Naive thymus-derived CD4-positive, alpha-beta T cell (primary cell): Measurements from ENCODE around the gene PHEX. TPM values are rescaled to one million over a fixed set of nuclear protein-coding genes. Genes with fewer than 3 reads are reported as not detected.
"Not testable (repeated sequence)": the region's sequence is repeated elsewhere in the genome, so short reads cannot be mapped to it uniquely, and the experiment has no call there.

Source experiments
- ATAC-seq: fragments of 150-1000 bp; cut with Tn5 transposase; 2 replicates; pipeline ENCODE4 v1.10.0; 2021; ENCODE audit warnings: mild to moderate bottlenecking, moderate library complexity
- CTCF ChIA-PET: fragments of 350-600 bp; sonication (Branson Sonifier 250); formaldehyde crosslinking; loops from one replicate; lab custom pipeline; 2021; ENCODE audit warnings: antibody characterized with exemption; lab: Charles Lee
- POLR2A ChIA-PET: fragments of 350-600 bp; sonication (Branson Sonifier 250); formaldehyde crosslinking; loops from one replicate; lab custom pipeline; 2021; ENCODE audit warnings: antibody characterized with exemption, inconsistent platforms; lab: Charles Lee
- DNase-seq, 9 donors: peaks; one replicate each; pipeline versions ENCODE4 v3.0.0 to v3.0.0-alpha.2; 2020 to 2022; ENCODE audit warnings: mixed read lengths in 1 of 9
- H3K27ac ChIP-seq: one replicate; pipeline ENCODE4 v1.7.0; 2013; ENCODE audit warnings: mild to moderate bottlenecking, low read depth, low read length, moderate library complexity
- H3K27me3 ChIP-seq, 2 donors: one replicate each; pipeline ENCODE4 v1.7.0; 2013; ENCODE audit warnings: low read length in 2 of 2, mild to moderate bottlenecking in 2 of 2, moderate library complexity in 2 of 2; ENCODE audit not compliant: control insufficient read depth in 2 of 2, insufficient read depth in 2 of 2
- H3K36me3 ChIP-seq, 3 experiments: 1 replicate in 2 of 3; 2 replicates in 1 of 3; pipeline ENCODE4 v1.7.0; 2013; ENCODE audit warnings: low read length in 3 of 3, mild to moderate bottlenecking in 3 of 3, moderate library complexity in 1 of 3; ENCODE audit not compliant: insufficient read depth in 3 of 3, control insufficient read depth in 2 of 3
- H3K4me1 ChIP-seq, 2 donors: one replicate each; pipeline ENCODE4 v1.7.0; 2013; ENCODE audit warnings: low read length in 2 of 2, mild to moderate bottlenecking in 2 of 2, moderate library complexity in 1 of 2; ENCODE audit not compliant: control insufficient read depth in 2 of 2, insufficient read depth in 2 of 2
- H3K4me3 ChIP-seq: 2 replicates; pipeline ENCODE4 v1.7.0; 2013; ENCODE audit warnings: mild to moderate bottlenecking, low read length
- H3K9me3 ChIP-seq, 3 experiments: 1 replicate in 2 of 3; 2 replicates in 1 of 3; pipeline ENCODE4 v1.7.0; 2013; ENCODE audit warnings: low read length in 3 of 3; ENCODE audit not compliant: control insufficient read depth in 2 of 3
- H3K27ac Mint-ChIP-seq, 9 donors: one replicate each; pipeline ENCODE4 v1.8.0; 2020 to 2022; ENCODE audit warnings: mixed read lengths in 9 of 9, mild to moderate bottlenecking in 8 of 9, moderate library complexity in 5 of 9, inconsistent platforms in 2 of 9
- H3K27me3 Mint-ChIP-seq, 5 donors: one replicate each; pipeline ENCODE4 v1.8.0; 2021 to 2022; ENCODE audit warnings: mixed read lengths in 5 of 5, mild to moderate bottlenecking in 1 of 5
- H3K36me3 Mint-ChIP-seq, 5 donors: one replicate each; pipeline ENCODE4 v1.8.0; 2020 to 2022; ENCODE audit warnings: mixed read lengths in 5 of 5, mild to moderate bottlenecking in 3 of 5, inconsistent platforms in 1 of 5
- H3K4me1 Mint-ChIP-seq, 7 donors: one replicate each; pipeline ENCODE4 v1.8.0; 2020 to 2022; ENCODE audit warnings: mixed read lengths in 7 of 7, mild to moderate bottlenecking in 3 of 7, inconsistent platforms in 1 of 7
- H3K4me3 Mint-ChIP-seq, 10 donors: one replicate each; pipeline ENCODE4 v1.8.0; 2020 to 2022; ENCODE audit warnings: mild to moderate bottlenecking in 10 of 10, mixed read lengths in 10 of 10, moderate library complexity in 6 of 10, inconsistent platforms in 2 of 10
- H3K9me3 Mint-ChIP-seq, 11 donors: one replicate each; pipeline ENCODE4 v1.8.0; 2020 to 2022; ENCODE audit warnings: mixed read lengths in 11 of 11, mild to moderate bottlenecking in 4 of 11, inconsistent platforms in 1 of 11, moderate library complexity in 1 of 11
- intact Hi-C, 2 donors: fragments of 100-400 bp; cut with micrococcal nuclease; formaldehyde crosslinking; loops; one replicate each; pipeline ENCODE4 v1.15.1; 2023
- polyA plus RNA-seq, 2 donors: library from polyadenylated mRNA; unstranded; fragments of 300-500 nt; fragmentation: Illumina TruSeq; gene quantifications; one replicate each; pipeline ENCODE4 v1.2.3, GENCODE V29; 2021
- total RNA-seq, 6 experiments: library from RNA in 5 of 6; stranded (reverse) in 5 of 6; gene quantifications; 1 replicate in 5 of 6; 2 replicates in 1 of 6; pipeline ENCODE4 v1.2.3 and lab custom pipeline; 2021 to 2026

PHEX gene
- total and polyA plus RNA-seq, 7 experiments from 2014 or later, result 0.08 to 0.32 (median 0.12) TPM; not detected in 2

DNA sequence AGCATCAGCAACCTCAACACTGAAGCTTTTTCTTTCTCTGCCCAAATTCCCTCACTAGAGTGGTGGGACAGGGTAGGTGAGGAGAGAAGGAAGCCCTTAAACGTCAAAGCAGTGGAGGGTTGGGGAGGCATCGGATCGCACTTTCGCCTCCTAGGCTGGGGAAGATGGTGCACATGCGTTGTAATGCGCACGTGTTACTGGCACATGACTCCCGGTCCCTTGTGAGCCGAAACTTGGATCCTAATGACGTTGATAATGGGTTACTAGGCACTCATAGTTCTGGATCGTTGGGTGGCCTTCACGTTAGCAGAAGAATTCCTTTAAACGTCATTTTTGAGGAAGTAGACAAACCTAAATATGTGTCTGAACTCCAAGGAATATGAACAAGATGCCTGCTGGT is 240.5 kb downstream of the PHEX start, which contains the start of gene CBLL2:
Gene CBLL2 (plus strand): TSS at position 301 of the 400 bp plus-strand sequence. CDS start 79 bp downstream, at position 380.
- Histone ChIP-seq H3K4me1 (no peaks in the 10 kb centered on the region), H3K9me3 (no peaks in the 10 kb centered on the region), H3K36me3 (no peaks in the 10 kb centered on the region), H3K4me3 (no peak within 1 kb of the TSS), H3K27me3 (no peaks in the 10 kb centered on the region), H3K27ac (no peak within 1 kb of the TSS)
- ATAC-seq (no peak), DNase-seq (no peak)
- Mint-ChIP-seq H3K9me3 (peaks cover 0 to 7% (median 0%) of the 10 kb centered on the region in 11 donors), H3K27me3 (no peaks in the 10 kb centered on the region), H3K36me3 (no peaks in the 10 kb centered on the region), H3K4me3 (no peak within 1 kb of the TSS), H3K4me1 (no peaks in the 10 kb centered on the region), H3K27ac (no peak within 1 kb of the TSS)
- ChIA-PET POLR2A (no interaction called here), CTCF (no interaction called here)
- intact Hi-C loops, result no loop called here

DNA sequence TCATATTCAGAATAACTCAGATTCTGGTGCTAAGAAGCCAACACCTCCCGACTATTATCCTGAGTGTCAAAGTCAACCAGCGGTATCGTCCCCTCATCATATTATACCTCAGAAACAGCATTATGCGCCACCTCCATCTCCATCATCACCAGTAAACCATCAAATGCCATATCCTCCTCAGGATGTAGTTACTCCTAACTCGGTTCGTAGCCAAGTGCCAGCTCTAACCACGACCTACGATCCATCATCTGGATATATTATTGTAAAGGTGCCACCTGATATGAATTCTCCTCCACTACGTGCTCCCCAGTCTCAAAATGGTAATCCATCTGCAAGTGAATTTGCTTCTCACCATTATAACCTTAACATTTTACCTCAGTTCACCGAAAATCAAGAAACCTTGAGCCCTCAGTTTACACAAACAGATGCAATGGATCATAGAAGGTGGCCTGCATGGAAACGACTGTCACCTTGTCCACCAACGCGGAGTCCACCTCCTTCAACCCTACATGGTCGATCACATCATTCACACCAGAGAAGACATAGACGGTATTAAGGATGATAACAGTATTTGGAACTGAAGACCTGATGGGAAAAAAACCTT is 241.7 kb downstream of the PHEX start:
- H3K4me1 ChIP-seq, result no peaks in the 10 kb centered on the region
- intact Hi-C loops, result no loop called here
- H3K36me3 ChIP-seq, result no peaks in the 10 kb centered on the region
- Mint-ChIP-seq H3K4me3 (no peak overlapping the region), H3K27me3 (no peaks in the 10 kb centered on the region), H3K36me3 (no peaks in the 10 kb centered on the region), H3K27ac (no peak overlapping the region), H3K9me3 (peaks cover 0 to 7% (median 0%) of the 10 kb centered on the region in 11 donors), H3K4me1 (no peaks in the 10 kb centered on the region)
- H3K4me3 ChIP-seq, result no peak overlapping the region
- no peaks in the 10 kb centered on the region for H3K27me3 ChIP-seq
- no peak for ATAC-seq
- ChIA-PET CTCF (no interaction called here), POLR2A (no interaction called here)
- no peaks in the 10 kb centered on the region for H3K9me3 ChIP-seq
- no peak for DNase-seq
- H3K27ac ChIP-seq, result no peak overlapping the region

DNA sequence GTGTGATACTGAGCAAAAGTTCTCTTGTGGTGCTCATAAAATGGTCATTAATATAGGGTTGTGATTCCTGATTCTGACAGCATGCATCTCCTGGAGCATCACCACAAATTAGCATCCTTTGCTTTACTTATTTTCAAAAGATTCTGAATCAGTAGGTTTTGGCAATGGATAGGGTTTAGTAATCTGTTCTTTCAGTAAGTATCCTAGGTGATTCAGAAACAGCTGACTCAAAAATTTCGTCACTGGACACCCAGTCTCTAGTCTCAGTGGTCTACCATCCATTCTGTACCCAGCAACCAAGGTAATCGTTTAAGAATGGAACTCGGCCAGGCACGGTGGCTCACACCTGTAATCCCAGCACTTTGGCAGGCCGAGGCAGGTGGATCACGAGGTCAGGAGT is 244.7 kb downstream of the PHEX start:
- Mint-ChIP-seq H3K9me3 (peaks cover 0 to 5% (median 0%) of the 10 kb centered on the region in 11 donors), H3K27ac (no peak overlapping the region), H3K4me3 (no peak overlapping the region), H3K27me3 (no peaks in the 10 kb centered on the region), H3K36me3 (no peaks in the 10 kb centered on the region), H3K4me1 (no peaks in the 10 kb centered on the region)
- Histone ChIP-seq H3K4me1 (no peaks in the 10 kb centered on the region), H3K27ac (no peak overlapping the region), H3K27me3 (no peaks in the 10 kb centered on the region), H3K36me3 (no peaks in the 10 kb centered on the region), H3K9me3 (no peaks in the 10 kb centered on the region), H3K4me3 (no peak overlapping the region)
- ChIA-PET POLR2A (no interaction called here), CTCF (no interaction called here)
- intact Hi-C loops, result no loop called here
- ATAC-seq (no peak), DNase-seq (no peak)

DNA sequence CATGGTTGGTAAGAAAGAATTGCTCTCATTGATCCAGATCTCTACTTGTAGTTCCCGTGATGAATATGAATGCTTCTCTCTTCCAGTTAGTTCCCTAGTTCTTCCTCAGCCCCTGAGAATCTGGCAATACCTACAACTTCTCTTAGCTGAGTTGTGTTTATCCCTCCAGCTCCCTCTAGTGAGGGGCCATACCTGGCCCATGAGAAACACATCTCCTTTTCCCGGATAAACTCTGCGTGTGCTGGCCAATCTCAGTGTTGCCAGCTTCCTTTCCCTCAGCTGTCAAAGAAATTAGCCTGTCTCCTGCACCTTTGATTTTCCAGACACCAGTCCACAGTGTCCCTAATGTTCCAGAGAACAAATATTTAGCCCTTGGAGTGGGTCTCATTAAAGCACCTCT is 246.2 kb downstream of the PHEX start:
- H3K27ac Mint-ChIP-seq, result no peak overlapping the region

DNA sequence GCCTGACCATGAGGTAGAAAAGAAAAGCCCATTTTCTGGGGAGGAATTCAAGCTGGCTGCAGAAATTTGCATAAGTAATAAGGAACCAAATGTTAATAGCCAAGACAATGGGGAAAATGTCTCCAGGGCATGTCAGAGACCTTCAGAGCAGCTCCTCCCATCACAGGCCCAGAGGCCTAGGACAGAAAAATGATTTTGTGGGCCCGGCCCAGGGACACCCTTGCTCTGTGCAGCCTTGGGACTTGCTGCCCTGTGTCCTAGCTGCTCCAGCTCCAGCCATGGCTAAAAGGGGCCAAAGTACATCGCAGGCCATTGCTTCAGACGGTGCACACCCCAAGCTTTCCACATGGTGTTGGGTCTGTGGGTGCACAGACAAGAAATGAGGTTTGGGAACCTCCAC is 257.1 kb downstream of the PHEX start:
- H3K27ac ChIP-seq, H3K36me3 ChIP-seq, H3K4me1 Mint-ChIP-seq, H3K9me3 Mint-ChIP-seq, H3K9me3 ChIP-seq, H3K4me3 ChIP-seq, H3K4me1 ChIP-seq, DNase-seq, H3K36me3 Mint-ChIP-seq, H3K27ac Mint-ChIP-seq, ATAC-seq, intact Hi-C loops, H3K4me3 Mint-ChIP-seq, POLR2A ChIA-PET, H3K27me3 ChIP-seq, CTCF ChIA-PET: not testable (repeated sequence)
- peaks cover 0 to 16% (median 4%) of the 10 kb centered on the region in 5 donors for H3K27me3 Mint-ChIP-seq

More for the DNA sequence above, 246.2 kb downstream of the PHEX start:
- no peaks in the 10 kb centered on the region for H3K4me1 Mint-ChIP-seq
- H3K27me3 Mint-ChIP-seq, result peaks cover 0 to 5% (median 0%) of the 10 kb centered on the region in 5 donors
- Histone ChIP-seq H3K4me1 (no peaks in the 10 kb centered on the region), H3K36me3 (no peaks in the 10 kb centered on the region), H3K4me3 (no peak overlapping the region), H3K27me3 (no peaks in the 10 kb centered on the region), H3K27ac (no peak overlapping the region), H3K9me3 (no peaks in the 10 kb centered on the region)
- H3K4me3 Mint-ChIP-seq, result no peak overlapping the region
- DNase-seq (no peak), ATAC-seq (no peak)
- peaks cover 0 to 6% (median 0%) of the 10 kb centered on the region in 11 donors for H3K9me3 Mint-ChIP-seq
- POLR2A ChIA-PET, result no interaction called here
- CTCF ChIA-PET, result no interaction called here
- H3K36me3 Mint-ChIP-seq, result no peaks in the 10 kb centered on the region
- intact Hi-C loops, result no loop called here

DNA sequence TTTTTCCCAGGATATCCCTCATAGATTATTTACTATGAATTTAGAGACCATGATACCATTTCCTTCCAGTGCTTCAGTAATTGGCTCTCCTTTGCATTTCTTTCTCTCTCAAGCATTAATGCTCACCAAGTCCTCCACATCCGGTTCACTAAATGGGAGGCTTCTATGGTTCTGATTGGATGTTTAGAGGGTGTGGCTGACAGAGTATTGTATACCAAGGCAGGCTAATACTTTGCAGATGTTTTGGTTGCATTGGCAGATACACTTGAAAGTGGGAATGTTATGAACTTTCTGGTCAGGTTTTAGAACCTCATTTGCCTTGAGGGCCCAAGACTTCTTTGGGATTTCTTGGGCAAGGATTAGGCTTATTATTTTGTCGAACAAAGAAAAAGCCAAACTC is 264.7 kb downstream of the PHEX start:
- ChIA-PET POLR2A (no interaction called here), CTCF (no interaction called here)
- Histone ChIP-seq H3K27me3 (no peaks in the 10 kb centered on the region), H3K36me3 (no peaks in the 10 kb centered on the region), H3K4me3 (no peak overlapping the region), H3K4me1 (no peaks in the 10 kb centered on the region), H3K27ac (no peak overlapping the region), H3K9me3 (no peaks in the 10 kb centered on the region)
- H3K36me3 Mint-ChIP-seq, result no peaks in the 10 kb centered on the region
- no peak overlapping the region for H3K27ac Mint-ChIP-seq
- H3K9me3 Mint-ChIP-seq, result peaks cover 0 to 10% (median 0%) of the 10 kb centered on the region in 11 donors
- no peak overlapping the region for H3K4me3 Mint-ChIP-seq
- H3K4me1 Mint-ChIP-seq, result peaks cover 0 to 2% (median 0%) of the 10 kb centered on the region in 7 donors
- ATAC-seq (no peak), DNase-seq (no peak)
- intact Hi-C loops, result no loop called here
- peaks cover 0 to 5% (median 0%) of the 10 kb centered on the region in 5 donors for H3K27me3 Mint-ChIP-seq

DNA sequence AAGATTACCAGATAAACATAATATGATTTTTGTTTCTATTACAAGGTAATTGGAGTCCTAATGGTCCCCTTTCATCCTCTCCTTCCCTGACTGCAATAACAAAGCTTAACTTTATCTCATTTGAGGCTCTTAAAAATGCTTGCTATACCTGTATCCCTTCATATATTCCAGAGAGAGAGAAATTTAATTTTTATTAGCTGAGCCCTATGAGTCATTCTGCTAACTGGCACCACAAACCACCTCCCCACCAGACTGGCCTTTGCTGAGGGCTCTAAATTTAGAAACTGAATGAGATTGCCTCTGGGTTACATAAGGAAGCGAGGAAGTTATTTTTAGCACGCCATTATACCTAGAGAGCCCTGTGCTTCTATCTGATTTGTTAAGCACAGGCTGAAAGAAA is 268.0 kb downstream of the PHEX start:
- ChIA-PET POLR2A (no interaction called here), CTCF (no interaction called here)
- Mint-ChIP-seq H3K4me3 (no peak overlapping the region), H3K27me3 (no peaks in the 10 kb centered on the region), H3K27ac (no peak overlapping the region), H3K36me3 (no peaks in the 10 kb centered on the region), H3K4me1 (peaks cover 0 to 2% (median 0%) of the 10 kb centered on the region in 7 donors), H3K9me3 (peaks cover 0 to 3% (median 0%) of the 10 kb centered on the region in 11 donors)
- Histone ChIP-seq H3K9me3 (no peaks in the 10 kb centered on the region), H3K4me3 (no peak overlapping the region), H3K27me3 (no peaks in the 10 kb centered on the region), H3K27ac (no peak overlapping the region), H3K4me1 (no peaks in the 10 kb centered on the region), H3K36me3 (no peaks in the 10 kb centered on the region)
- intact Hi-C loops, result no loop called here
- DNase-seq (no peak), ATAC-seq (no peak)
